RWPE1 (cell line): ENCODE results near the gene HBEGF.

Experiments used
- CTCF ChIA-PET: fragments of 350-600 bp; sonication (Branson Sonifier 250); formaldehyde crosslinking; extraction: SDS; loops from one replicate; lab custom pipeline; 2021; lab: Yijun Ruan, JAX
- POLR2A ChIA-PET: fragments of 400-600 bp; formaldehyde crosslinking; extraction: SDS; loops from one replicate; lab custom pipeline; 2020; ENCODE audit warnings: antibody characterized with exemption; ENCODE audit not compliant: low non-redundant PET; lab: Yijun Ruan, JAX
- DNase-seq: peaks from one replicate; pipeline ENCODE4 v3.0.0; 2012; ENCODE audit warnings: low spot score
- H3K27ac ChIP-seq: fragments of 450-650 bp; 2 replicates; pipeline ENCODE4 v1.5.1; 2017
- CTCF ChIP-seq: fragments of 450-650 bp; conservative IDR thresholded peaks from 2 replicates; pipeline ENCODE4 v1.5.1; 2017; ENCODE audit warnings: low read depth, mild to moderate bottlenecking

HBEGF gene

GRCh38 chr5:140284013-140284412 lies 62.4 kb downstream of the HBEGF start:
- no peak for TF ChIP-seq CTCF
- ChIA-PET POLR2A (no interaction called here), CTCF (no interaction called here)
- no peak overlapping the region for H3K27ac ChIP-seq
- DNase-seq, result no peak
